Gastroesophageal sphincter (tissue), 4 donors: ENCODE results near the gene CORO2B. TPM values are rescaled to one million over a fixed set of nuclear protein-coding genes. Genes with fewer than 3 reads are reported as not detected.
A peak's percentile ranks its signal among the peaks of the same experiment; 100 is the strongest.

ENCODE experiments used
- ATAC-seq: fragments of 150-250 bp; one replicate; pipeline ENCODE4 v1.9.1; 2016; ENCODE audit warnings: mild to moderate bottlenecking, moderate library complexity
- H3K27ac ChIP-seq, 4 donors: fragments of 200-600 bp; sonication (generic) in 3 of 4; 1 replicate in 3 of 4; 2 replicates in 1 of 4; pipeline ENCODE4 v1.5.1; 2016 to 2019
- H3K27me3 ChIP-seq: fragments of 200-600 bp; sonication (generic); one replicate; pipeline ENCODE4 v1.5.1; 2019
- H3K36me3 ChIP-seq, 2 donors: fragments of 200-600 bp; sonication (generic); one replicate each; pipeline ENCODE4 v1.5.1; 2019; ENCODE audit warnings: control low read depth in 1 of 2
- H3K4me1 ChIP-seq, 3 donors: fragments of 200-600 bp; sonication (generic); 1 replicate in 2 of 3; 2 replicates in 1 of 3; pipeline ENCODE4 v1.5.1; 2016 to 2019; ENCODE audit warnings: control low read depth in 2 of 3
- H3K4me3 ChIP-seq, 2 donors: fragments of 200-600 bp; sonication (generic); one replicate each; pipeline ENCODE4 v1.5.1; 2019; ENCODE audit warnings: mild to moderate bottlenecking in 1 of 2, moderate library complexity in 1 of 2
- H3K9me3 ChIP-seq, 3 donors: fragments of 200-600 bp; sonication (generic); one replicate each; pipeline ENCODE4 v1.5.1; 2017 to 2019; ENCODE audit warnings: control low read depth in 2 of 3
- CTCF ChIP-seq, 4 experiments: fragments of 200-600 bp in 2 of 4; fragments of 450-650 bp in 2 of 4; sonication (generic) in 1 of 4; IDR thresholded peaks; one replicate each; pipeline ENCODE4 v1.5.1; 2017 to 2019; ENCODE audit warnings: antibody characterized with exemption in 4 of 4, mild to moderate bottlenecking in 2 of 4, moderate library complexity in 2 of 4
- EP300 ChIP-seq: sonication (generic); formaldehyde crosslinking; IDR thresholded peaks from one replicate; pipeline ENCODE4 v1.6.1; 2017; ENCODE audit warnings: antibody characterized with exemption, mild to moderate bottlenecking
- POLR2A ChIP-seq, 2 donors: fragments of 450-650 bp; IDR thresholded peaks; one replicate each; pipeline ENCODE4 v1.6.1; 2017; ENCODE audit warnings: antibody characterized with exemption in 2 of 2, mild to moderate bottlenecking in 2 of 2, moderate library complexity in 1 of 2
- POLR2AphosphoS5 ChIP-seq: sonication (generic); formaldehyde crosslinking; IDR thresholded peaks from one replicate; pipeline ENCODE4 v1.6.1; 2017; ENCODE audit warnings: antibody characterized with exemption
- WGBS, 2 donors: methylation state at CpG; one replicate each; pipeline ENCODE4 v1.1.5; 2018; ENCODE audit warnings: low coverage in 1 of 2; 5-methylcytosine and 5-hydroxymethylcytosine counted together
- total RNA-seq, 4 donors: library from RNA; depleted of rRNA; stranded (reverse); fragments of >200 nt; gene quantifications; one replicate each; pipeline ENCODE4 v1.1.0, GENCODE V29; 2016

CORO2B gene
- total RNA-seq, 4 donors from 2014 or later = 3.2 to 9.1 (median 6.6) TPM

DNA sequence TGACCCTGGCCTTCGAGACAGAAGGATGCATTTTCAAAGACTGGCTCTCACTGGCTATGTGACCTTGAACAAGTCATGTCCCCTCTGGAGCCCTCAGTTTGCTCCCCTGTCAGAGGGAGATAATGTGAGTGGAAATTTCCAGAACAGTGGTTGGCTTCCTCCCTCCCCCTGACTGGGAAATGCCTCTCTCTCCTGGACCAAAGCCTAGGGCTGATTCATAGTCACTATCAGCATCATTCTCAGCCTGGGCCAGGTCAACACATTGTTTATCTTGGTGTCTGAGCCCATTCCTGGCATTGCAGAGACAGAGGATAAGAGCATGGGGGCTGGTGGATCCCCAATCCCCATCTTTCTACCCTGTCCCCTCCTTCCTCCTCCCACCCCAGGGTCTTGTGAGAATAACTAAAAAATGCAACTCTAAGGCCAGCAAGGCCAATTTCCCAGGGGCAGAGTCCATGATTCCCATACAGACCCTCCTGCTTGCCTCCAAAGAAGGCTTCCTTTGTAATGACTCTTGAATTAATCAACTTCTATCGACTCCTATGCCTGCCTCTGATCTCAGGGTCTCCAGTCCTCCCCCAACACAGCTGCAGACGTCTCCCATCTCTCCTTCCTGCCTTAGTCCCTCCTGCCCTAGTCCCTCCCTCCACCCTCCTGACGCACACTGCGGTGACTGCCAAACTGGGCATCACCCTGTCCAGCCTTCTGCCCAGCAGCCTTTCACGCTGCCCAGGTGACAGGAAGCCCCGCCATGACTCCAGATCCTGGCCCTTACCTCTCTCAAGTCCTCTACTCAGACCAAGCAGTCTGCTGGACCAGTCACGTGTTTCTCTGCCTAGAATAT is 35.4 kb upstream of the CORO2B start:
- H3K4me1 ChIP-seq = peaks cover 0 to 16% (median 5%) of the 10 kb centered on the region in 3 donors
- TF ChIP-seq POLR2AphosphoS5 (peak; percentile 32), EP300 (no peak)
- H3K9me3 ChIP-seq = peaks cover 0 to 8% (median 0%) of the 10 kb centered on the region in 3 donors
- H3K36me3 ChIP-seq = no peaks in the 10 kb centered on the region
- peak; percentile 89 for ATAC-seq
- H3K4me3 ChIP-seq = no peak overlapping the region
- no peaks in the 10 kb centered on the region for H3K27me3 ChIP-seq
- peak overlapping the region in 1 of 4 donors; percentile 50 for H3K27ac ChIP-seq
- WGBS, 2 donors = 76% methylated on average over 6 to 8 of the region's 8 CpGs

- Histone ChIP-seq H3K4me3 (no peak overlapping the region), H3K36me3 (no peaks in the 10 kb centered on the region), H3K27me3 (peaks cover 18% of the 10 kb centered on the region), H3K9me3 (no peaks in the 10 kb centered on the region), H3K27ac (no peak overlapping the region), H3K4me1 (peaks cover 0 to 16% (median 5%) of the 10 kb centered on the region in 3 donors)
- no peak for ATAC-seq
- WGBS, 2 donors = 56% methylated on average over 2 of the region's 2 CpGs; no CpG with 5 or more reads in 1 of the 2 donors
- no peak for TF ChIP-seq CTCF (IDR thresholded peaks at IDR 0.05)
- TF ChIP-seq POLR2AphosphoS5 = no peak
- no peak for TF ChIP-seq EP300
- no peak for TF ChIP-seq POLR2A (IDR thresholded peaks at IDR 0.05)
Measured at GRCh38 chr15:68546318-68546717, 32.5 kb upstream of the CORO2B start.

DNA sequence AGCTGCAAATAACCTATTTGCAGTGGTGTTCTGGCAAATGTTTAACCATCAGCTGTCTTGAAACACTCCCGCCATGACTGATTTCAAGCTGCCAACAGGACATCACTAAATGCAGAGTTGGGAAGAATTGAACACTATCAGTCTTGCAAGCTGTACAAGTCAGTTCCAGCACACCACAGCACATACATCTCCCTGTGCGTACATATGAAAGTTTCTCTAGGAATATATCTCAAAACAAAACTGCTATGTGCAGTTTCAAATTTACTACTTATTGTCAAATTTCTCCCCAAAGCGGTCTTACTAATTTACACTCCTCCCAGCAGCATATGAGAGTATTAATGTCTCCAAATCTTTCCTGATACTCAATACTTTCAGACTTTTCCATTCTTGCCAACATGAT is 30.4 kb upstream of the CORO2B start:
- H3K4me3 ChIP-seq = no peak overlapping the region
- WGBS, 2 donors = 86 to 92% methylated on average over 1 to 3 of the region's 3 CpGs
- ATAC-seq = no peak
- peaks cover 21% of the 10 kb centered on the region for H3K27me3 ChIP-seq
- H3K27ac ChIP-seq = no peak overlapping the region
- no peaks in the 10 kb centered on the region for H3K9me3 ChIP-seq
- no peaks in the 10 kb centered on the region for H3K36me3 ChIP-seq
- H3K4me1 ChIP-seq = peaks cover 0 to 7% (median 4%) of the 10 kb centered on the region in 3 donors
- no peak for TF ChIP-seq POLR2AphosphoS5
- no peak for TF ChIP-seq CTCF (IDR thresholded peaks at IDR 0.05)
- TF ChIP-seq POLR2A (IDR thresholded peaks at IDR 0.05) = no peak
- no peak for TF ChIP-seq EP300

DNA sequence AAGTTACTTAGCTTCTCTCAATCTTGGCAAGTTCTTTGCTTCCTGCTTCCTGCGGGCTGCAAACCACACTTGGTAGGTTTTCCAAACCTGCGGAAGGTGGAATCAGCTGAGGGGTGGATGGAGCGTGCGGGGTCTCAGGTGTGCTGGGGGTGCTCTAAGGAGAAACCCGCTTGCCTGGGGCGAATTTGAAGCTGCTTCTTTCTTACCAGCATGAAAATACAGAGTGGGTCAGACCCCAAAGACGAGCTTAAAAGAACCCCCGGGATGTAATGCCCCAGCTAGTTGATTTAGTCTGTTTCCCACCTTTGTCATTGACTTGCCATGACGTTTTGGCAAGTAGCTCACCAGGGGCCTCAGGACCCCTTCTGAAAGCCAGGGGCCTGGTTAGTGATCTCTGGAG is 28.8 kb upstream of the CORO2B start:
- WGBS, 2 donors = 57 to 69% methylated on average over 9 of the region's 9 CpGs
- Histone ChIP-seq H3K9me3 (no peaks in the 10 kb centered on the region), H3K36me3 (no peaks in the 10 kb centered on the region), H3K27ac (no peak overlapping the region), H3K4me3 (no peak overlapping the region), H3K4me1 (no peaks in the 10 kb centered on the region), H3K27me3 (peaks cover 37% of the 10 kb centered on the region)
- TF ChIP-seq EP300 = no peak
- TF ChIP-seq POLR2A (IDR thresholded peaks at IDR 0.05) = no peak
- ATAC-seq = no peak

- no peak for TF ChIP-seq POLR2AphosphoS5
- TF ChIP-seq EP300 = no peak
- no peak for TF ChIP-seq POLR2A (IDR thresholded peaks at IDR 0.05)
- TF ChIP-seq CTCF (IDR thresholded peaks at IDR 0.05) = peak; percentile 74 to 97 (median 90)
- H3K27me3 ChIP-seq = peaks cover 43% of the 10 kb centered on the region
- peak; percentile 34 for ATAC-seq
- WGBS, 2 donors = 2 to 75% methylated on average over 4 to 6 of the region's 20 CpGs
- no peak overlapping the region for H3K27ac ChIP-seq
- H3K4me1 ChIP-seq = no peaks in the 10 kb centered on the region
- no peak overlapping the region for H3K4me3 ChIP-seq
- H3K9me3 ChIP-seq = no peaks in the 10 kb centered on the region
- no peaks in the 10 kb centered on the region for H3K36me3 ChIP-seq
Measured at GRCh38 chr15:68550498-68551295, 28.1 kb upstream of the CORO2B start.
